GM10847 (cell line): ENCODE results near the gene TMEM52.

ENCODE experiments used
- POLR2A ChIP-seq: IDR thresholded peaks from 2 replicates; pipeline ENCODE4 v1.6.1; 2011; ENCODE audit not compliant: insufficient read length; ENCODE audit errors: extremely low read depth

TMEM52 gene

GRCh38 chr1:1922956-1923833 is 4.1 kb upstream of the TMEM52 start:
- no peak for TF ChIP-seq POLR2A

GRCh38 chr1:1922702-1922955 is 3.5 kb upstream of the TMEM52 start:
- TF ChIP-seq POLR2A, result no peak

DNA sequence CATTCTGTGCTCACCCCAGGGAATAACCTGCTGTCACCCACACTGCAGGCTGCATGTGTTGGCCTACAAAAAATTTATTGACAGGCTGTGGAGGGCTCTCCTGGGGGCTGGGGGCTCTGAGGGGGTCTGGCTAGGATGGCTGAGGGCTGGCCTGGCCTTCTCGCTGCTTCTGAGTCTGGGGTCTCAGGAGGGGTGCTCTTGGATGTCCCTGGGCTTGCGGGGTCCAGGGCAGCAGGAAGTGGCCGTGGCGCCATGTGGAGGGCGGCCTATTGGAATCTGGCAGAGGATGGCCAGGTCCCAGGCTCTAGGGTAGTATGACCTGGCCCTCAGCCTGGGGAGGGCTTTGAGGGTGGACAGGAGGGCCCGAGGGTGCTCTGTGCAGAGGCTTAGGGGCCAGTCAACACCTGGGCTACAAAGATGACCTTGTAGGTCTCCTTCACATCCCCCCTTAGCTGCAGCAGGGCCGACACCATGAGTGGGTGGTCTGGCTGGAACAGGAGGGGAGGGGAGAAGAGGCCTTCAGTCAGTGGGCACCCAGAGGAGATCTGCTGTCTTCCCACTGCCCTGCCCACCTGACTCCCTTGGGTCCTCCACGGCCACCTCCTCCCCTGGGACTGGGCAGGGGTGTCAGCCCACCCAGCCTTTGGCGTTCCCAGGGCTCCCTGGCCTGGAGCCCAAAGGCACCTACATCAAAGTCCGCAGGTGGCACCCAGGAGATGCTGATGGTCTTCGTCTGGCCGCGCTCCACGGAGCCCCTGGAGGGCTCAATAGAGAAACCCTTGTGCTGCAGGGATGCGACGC is 3.0 kb upstream of the TMEM52 start:
- TF ChIP-seq POLR2A, result no peak

DNA sequence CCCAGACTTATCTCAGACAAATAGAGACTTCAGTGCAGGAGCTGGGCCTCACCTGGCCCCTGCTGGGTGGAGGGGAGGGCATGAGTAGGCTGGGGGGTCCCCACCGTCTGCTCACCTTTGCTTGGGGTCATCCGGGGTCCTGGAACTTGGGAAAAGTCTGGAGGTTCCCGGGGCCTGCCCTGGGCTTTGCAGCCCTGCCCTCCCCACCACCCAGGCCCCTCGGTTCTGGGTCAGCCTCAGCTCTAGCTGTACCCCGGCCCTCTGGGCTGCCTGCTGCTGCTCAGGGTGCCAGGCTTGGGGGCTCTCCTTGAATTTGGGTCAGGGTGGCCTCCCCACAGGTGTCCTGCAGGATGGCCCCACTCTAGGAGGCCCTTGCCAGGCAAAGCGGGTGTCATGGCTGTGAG is 2.4 kb upstream of the TMEM52 start:
- TF ChIP-seq POLR2A, result no peak

DNA sequence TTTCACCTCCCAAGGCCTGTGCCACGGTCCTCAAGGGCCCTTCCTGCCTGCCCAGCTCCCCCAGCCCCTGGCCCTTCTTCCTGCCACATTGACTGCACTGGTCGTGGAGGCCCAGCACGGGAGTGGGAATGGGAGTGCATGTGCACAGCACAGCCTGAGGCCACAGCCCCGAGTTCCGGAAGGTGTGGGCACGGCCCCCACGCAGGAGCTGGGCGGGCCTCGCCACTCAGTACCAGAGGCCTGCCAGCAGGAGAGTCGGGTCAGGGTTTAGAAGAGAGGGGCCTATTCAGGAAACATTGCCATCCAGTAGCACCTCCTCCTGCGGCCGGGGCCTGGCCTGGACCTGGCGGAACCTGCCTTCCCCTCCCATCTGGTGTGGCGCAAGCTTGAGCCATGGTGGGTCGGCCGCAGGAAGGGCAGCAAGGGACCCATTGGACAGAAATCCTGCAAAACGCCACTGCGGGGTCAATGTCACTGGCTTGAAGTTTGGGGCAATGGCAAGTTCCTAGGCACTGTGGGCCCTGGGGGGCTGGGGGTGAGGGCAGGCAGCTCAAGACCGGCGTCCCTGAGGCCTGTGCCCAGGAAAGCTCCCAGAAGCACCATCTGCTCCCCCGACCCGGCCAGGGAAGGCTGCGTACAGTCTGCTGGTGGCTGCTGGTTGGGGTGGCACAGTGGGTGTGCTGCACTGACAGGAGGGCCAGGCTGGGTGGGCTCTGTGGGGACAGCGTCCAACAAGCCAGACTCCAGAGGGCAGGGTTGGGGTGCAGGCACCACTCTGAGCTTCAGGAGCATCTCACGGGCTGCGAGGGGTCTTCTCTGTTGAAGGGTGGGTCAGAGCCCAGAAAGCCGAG is 1.8 kb upstream of the TMEM52 start:
- no peak for TF ChIP-seq POLR2A

- no peak for TF ChIP-seq POLR2A
Measured at GRCh38 chr1:1920057-1920607, 1.1 kb upstream of the TMEM52 start.

- TF ChIP-seq POLR2A, result no peak
Measured at GRCh38 chr1:1919304-1920056, 401 bp upstream of the TMEM52 start.

DNA sequence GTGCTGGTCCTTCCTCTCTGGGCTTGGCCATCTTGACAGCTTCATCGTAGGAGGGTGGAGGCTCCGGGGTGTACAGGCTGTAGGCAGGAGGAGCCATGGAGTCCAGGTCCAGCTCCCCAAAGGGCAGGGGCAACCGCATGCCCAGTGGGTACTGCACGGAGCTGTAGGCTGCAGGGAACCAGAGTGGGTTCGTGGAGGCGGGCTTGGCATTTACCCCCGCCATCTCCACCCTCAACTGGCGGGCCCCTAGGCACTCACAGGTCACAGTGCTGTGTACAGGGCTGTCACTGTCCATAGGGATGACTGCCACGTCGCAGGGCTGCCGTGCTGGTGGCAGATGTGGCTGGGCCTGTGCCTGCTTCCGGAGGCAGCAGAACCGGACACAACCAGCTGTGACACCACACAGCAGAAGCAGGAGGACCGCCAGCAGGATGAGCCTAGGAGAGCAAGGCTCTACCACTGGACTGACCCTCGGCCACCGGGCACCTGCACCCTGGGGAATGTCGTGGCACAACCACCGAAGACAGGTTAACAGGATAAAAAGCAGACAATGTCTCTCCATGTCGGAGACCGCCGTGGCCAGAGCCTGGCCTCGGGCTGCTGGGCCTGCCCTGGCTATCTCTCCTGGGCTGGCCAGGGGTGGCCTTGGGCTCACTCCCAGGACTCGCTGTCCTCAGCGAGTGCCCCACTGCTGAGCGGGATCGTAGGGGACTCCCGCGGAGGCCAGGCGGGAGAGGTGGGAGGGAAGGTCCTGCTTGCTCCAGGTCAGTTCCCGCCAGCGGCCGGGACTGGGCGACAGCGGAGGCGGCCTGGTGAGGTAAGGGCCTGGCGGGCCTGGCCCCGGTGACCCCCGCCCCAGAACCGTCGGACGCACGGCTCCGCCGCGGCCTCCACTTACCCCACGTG is 831 bp downstream of the TMEM52 start:
- no peak for TF ChIP-seq POLR2A

GRCh38 chr1:1917304-1917976 is 1.6 kb downstream of the TMEM52 start:
- no peak for TF ChIP-seq POLR2A

- TF ChIP-seq POLR2A, result no peak
Measured at GRCh38 chr1:1916851-1917251, 2.2 kb downstream of the TMEM52 start.

- TF ChIP-seq POLR2A, result no peak
Measured at GRCh38 chr1:1915911-1916840, 2.9 kb downstream of the TMEM52 start.
